Omental fat pad (tissue), 4 donors: ENCODE measurements around the gene NPFFR1. TPM values are rescaled to one million over a fixed set of nuclear protein-coding genes. Genes with fewer than 3 reads are reported as not detected.
A peak's percentile ranks its signal among the peaks of the same experiment; 100 is the strongest.

Experiments
- ATAC-seq: fragments of 150-250 bp; one replicate; pipeline ENCODE4 v1.9.1; 2016; ENCODE audit warnings: mild to moderate bottlenecking, moderate library complexity; ENCODE audit not compliant: low FRiP score
- DNase-seq: peaks from one replicate; pipeline ENCODE4 v3.0.0-alpha.2; 2019; ENCODE audit warnings: low spot score
- CTCF ChIP-seq, 3 donors: fragments of 450-650 bp; IDR thresholded peaks; one replicate each; pipeline ENCODE4 v1.5.1; 2016 to 2017; ENCODE audit warnings: antibody characterized with exemption in 3 of 3, mild to moderate bottlenecking in 3 of 3, moderate library complexity in 2 of 3
- total RNA-seq, 4 donors: library from RNA; depleted of rRNA; stranded (reverse); fragments of >200 nt; gene quantifications; one replicate each; pipeline ENCODE4 v1.1.0, GENCODE V29; 2016

The NPFFR1 gene
- total RNA-seq, 4 donors from 2014 or later, result 0.19 to 3.4 (median 0.60) TPM; not detected in 1

DNA sequence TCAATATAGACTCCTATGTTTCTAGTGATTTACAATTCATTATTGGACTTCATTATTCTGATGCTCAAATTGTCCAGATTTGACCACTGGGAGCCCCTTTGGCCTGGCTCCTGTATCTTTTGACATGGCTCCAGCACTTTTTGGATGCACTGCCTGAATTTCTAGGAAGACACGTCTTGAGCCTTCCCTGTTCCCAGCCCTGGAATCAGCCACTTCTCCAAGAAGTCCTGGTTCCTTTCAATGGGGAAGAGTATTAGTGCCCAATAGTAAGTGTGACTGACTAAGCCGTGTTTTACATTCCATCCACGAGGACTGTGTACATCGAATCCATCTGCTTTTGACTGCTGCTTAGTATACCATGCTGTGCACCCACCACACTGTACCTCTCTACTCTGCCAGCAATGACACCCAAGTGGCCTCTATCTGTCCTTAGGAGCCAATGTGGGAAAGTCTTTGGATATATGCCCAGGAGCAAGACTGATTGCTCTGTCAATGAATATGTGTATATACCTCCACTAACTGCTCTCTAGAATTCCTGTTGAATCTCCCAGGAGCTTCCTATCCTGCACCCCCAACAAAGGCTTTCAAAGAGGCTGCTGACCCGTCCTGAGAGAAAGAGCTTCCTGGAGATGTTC lies 23.2 kb upstream of the NPFFR1 start:
- ATAC-seq (no peak), DNase-seq (no peak)
- no peak for TF ChIP-seq CTCF (IDR thresholded peaks at IDR 0.05)

- DNase-seq, result no peak
- ATAC-seq, result no peak
- TF ChIP-seq CTCF (IDR thresholded peaks at IDR 0.05), result no peak
These were observed 22.4 kb upstream of the NPFFR1 start for GRCh38 chr10:70306181-70306705.

GRCh38 chr10:70303730-70304129 lies 19.9 kb upstream of the NPFFR1 start:
- DNase-seq, result no peak
- no peak for ATAC-seq
- TF ChIP-seq CTCF (IDR thresholded peaks at IDR 0.05), result no peak

- DNase-seq, result no peak
- no peak for TF ChIP-seq CTCF (IDR thresholded peaks at IDR 0.05)
- ATAC-seq, result peak; percentile 87
These were observed 18.5 kb upstream of the NPFFR1 start for GRCh38 chr10:70302292-70302691.

DNA sequence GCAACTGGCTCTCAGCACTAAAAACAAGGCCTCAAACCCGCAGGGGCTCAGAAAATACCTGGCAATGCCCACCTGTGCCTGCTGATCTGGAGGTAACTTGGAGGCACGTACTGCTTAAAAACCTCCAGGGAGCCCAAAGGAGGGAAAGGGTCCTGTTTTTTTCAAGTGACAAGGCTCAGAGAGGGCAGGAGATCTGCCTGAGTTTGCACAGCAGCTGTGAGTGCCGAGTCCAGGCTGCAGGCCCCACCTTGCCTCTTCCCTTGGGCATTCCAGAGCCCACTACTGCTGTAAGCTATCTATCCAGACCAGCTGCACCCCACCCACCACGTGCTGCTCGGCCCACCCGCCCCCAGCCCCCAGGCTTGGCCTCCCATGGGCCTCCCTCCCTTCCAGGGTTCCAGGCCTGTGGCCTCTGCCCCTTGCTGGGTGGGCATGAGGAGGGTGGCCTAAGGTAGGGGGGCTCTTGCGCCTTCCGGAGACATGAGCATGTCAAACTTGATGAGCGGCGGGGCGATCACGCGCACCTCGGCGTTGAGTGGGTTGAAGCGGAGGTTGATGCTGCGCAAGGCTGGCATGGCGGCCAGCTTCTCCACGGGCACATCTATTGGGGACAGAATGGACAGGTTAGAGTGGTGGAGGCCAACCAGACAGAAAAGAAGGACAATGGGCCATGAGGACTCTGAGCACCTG lies 17.2 kb upstream of the NPFFR1 start:
- no peak for TF ChIP-seq CTCF (IDR thresholded peaks at IDR 0.05)
- peak; percentile 3 for DNase-seq
- no peak for ATAC-seq

- peak; percentile 15 for DNase-seq
- ATAC-seq, result no peak
- TF ChIP-seq CTCF (IDR thresholded peaks at IDR 0.05), result no peak
These were observed 16.7 kb upstream of the NPFFR1 start for GRCh38 chr10:70300461-70300860.

GRCh38 chr10:70299876-70300275 lies 16.1 kb upstream of the NPFFR1 start:
- DNase-seq, result no peak
- ATAC-seq, result no peak
- TF ChIP-seq CTCF (IDR thresholded peaks at IDR 0.05), result no peak
